HCT116 (cell line): ENCODE data around the gene CAMK2D. TPM values are rescaled to one million over a fixed set of nuclear protein-coding genes. Genes with fewer than 3 reads are reported as not detected.

Experiments used
- ATAC-seq: fragments of 200-7000 bp; cut with Tn5 transposase; 2 replicates; pipeline ENCODE4 v1.9.1; 2020; ENCODE audit warnings: mild to moderate bottlenecking, moderate library complexity
- BruUV-seq: library from RNA; stranded (reverse); fragments of 400-500 nt; replicated peaks from 2 replicates; lab custom pipeline; 2021; lab: Mats Ljungman, UMichigan
- CTCF ChIA-PET: fragments of 300-600 bp; sonication (Branson Sonifier 250); formaldehyde crosslinking; loops from one replicate; lab custom pipeline; 2021; ENCODE audit warnings: antibody characterized with exemption; lab: Charles Lee
- POLR2A ChIA-PET: fragments of 300-600, 350-600 bp; sonication (Branson Sonifier 250); formaldehyde crosslinking; loops from one replicate; lab custom pipeline; 2021; ENCODE audit warnings: antibody characterized with exemption; lab: Charles Lee
- RAD21 ChIA-PET, 2 experiments: fragments of 300-600 bp; sonication (Branson Sonifier 250); formaldehyde crosslinking; loops; one replicate each; lab custom pipeline; 2023; ENCODE audit warnings: low total read pairs in 2 of 2; ENCODE audit not compliant: uncharacterized antibody in 2 of 2, unreplicated experiment in 2 of 2, low non-redundant PET in 1 of 2; lab: Charles Lee
- DNase-seq: peaks from one replicate; pipeline ENCODE4 v3.0.0-alpha.2; 2010; ENCODE audit warnings: low read depth, low spot score
- H2AFZ ChIP-seq: fragments of 200-600 bp; shearing (Covaris generic), sonication (generic); 2 replicates; pipeline ENCODE4 v1.6.1; 2017; ENCODE audit warnings: low read depth, mixed run types, mixed read lengths, antibody characterized with exemption, low read length; ENCODE audit not compliant: poor library complexity, severe bottlenecking
- H3K27ac ChIP-seq: 2 replicates; pipeline ENCODE4 v1.5.1; 2012; ENCODE audit warnings: low read depth, low read length
- H3K27me3 ChIP-seq: fragments of 200-600 bp; sonication (generic); 2 replicates; pipeline ENCODE4 v1.6.1; 2016; ENCODE audit warnings: mixed run types, low read length, mixed read lengths; ENCODE audit not compliant: insufficient read depth
- H3K36me3 ChIP-seq, 2 experiments: fragments of 200-500 bp in 1 of 2; fragments of 200-600 bp in 1 of 2; sonication (Bioruptor generic) in 1 of 2; sonication (generic) in 1 of 2; 2 replicates each; pipeline versions ENCODE4 v1.5.1 to v1.6.1; 2014 to 2016; ENCODE audit warnings: low read length in 2 of 2, inconsistent platforms in 1 of 2, mixed read lengths in 1 of 2, mixed run types in 1 of 2; ENCODE audit not compliant: insufficient read depth in 2 of 2, control insufficient read depth in 1 of 2
- H3K4me1 ChIP-seq, 2 experiments: fragments of 200-600 bp in 1 of 2; sonication (generic) in 1 of 2; 2 replicates each; pipeline versions ENCODE4 v1.5.1 to v1.6.1; 2012 to 2017; ENCODE audit warnings: low read length in 2 of 2, inconsistent platforms in 1 of 2, mild to moderate bottlenecking in 1 of 2, mixed read lengths in 1 of 2, mixed run types in 1 of 2, moderate library complexity in 1 of 2; ENCODE audit not compliant: insufficient read depth in 2 of 2, control insufficient read depth in 1 of 2
- H3K4me2 ChIP-seq: fragments of 200-600 bp; sonication (generic); 2 replicates; pipeline ENCODE4 v1.6.1; 2017; ENCODE audit warnings: mixed run types, low read length, mixed read lengths
- H3K4me3 ChIP-seq, 2 experiments: fragments of 200-600 bp in 1 of 2; sonication (generic) in 1 of 2; replicated peaks in 1 of 2; 2 replicates each; pipeline ENCODE4 v1.5.1; 2011 to 2016; ENCODE audit warnings: low read length in 2 of 2, control low read depth in 1 of 2, low read depth in 1 of 2, mild to moderate bottlenecking in 1 of 2, mixed read lengths in 1 of 2, mixed run types in 1 of 2
- H3K79me2 ChIP-seq: fragments of 200-600 bp; sonication (generic); 2 replicates; pipeline ENCODE4 v1.6.1; 2017; ENCODE audit warnings: mild to moderate bottlenecking, mixed run types, low read length, moderate library complexity, mixed read lengths; ENCODE audit not compliant: insufficient read depth
- H3K9ac ChIP-seq: fragments of 200-600 bp; sonication (generic); 2 replicates; pipeline ENCODE4 v1.6.1; 2016; ENCODE audit warnings: low read length, mixed read lengths
- H3K9me2 ChIP-seq: fragments of 200-600 bp; sonication (generic), shearing (Covaris generic); 2 replicates; pipeline ENCODE4 v1.6.1; 2017; ENCODE audit warnings: mixed run types, mild to moderate bottlenecking, moderate library complexity; ENCODE audit not compliant: insufficient read depth
- H3K9me3 ChIP-seq, 2 experiments: fragments of 200-500 bp in 1 of 2; fragments of 200-600 bp in 1 of 2; sonication (Bioruptor generic) in 1 of 2; sonication (generic) in 1 of 2; 2 replicates each; pipeline ENCODE4 v1.6.1; 2014 to 2017; ENCODE audit warnings: low read length in 2 of 2, mixed read lengths in 2 of 2, inconsistent platforms in 1 of 2, low read depth in 1 of 2, mild to moderate bottlenecking in 1 of 2, mixed run types in 1 of 2, moderate library complexity in 1 of 2; ENCODE audit not compliant: control insufficient read depth in 1 of 2, insufficient read depth in 1 of 2
- H4K20me1 ChIP-seq: fragments of 200-600 bp; sonication (generic), shearing (Covaris generic); 2 replicates; pipeline ENCODE4 v1.6.1; 2017; ENCODE audit warnings: mixed run types, mild to moderate bottlenecking, moderate library complexity; ENCODE audit not compliant: insufficient read depth
- ATF3 ChIP-seq: IDR thresholded peaks from 2 replicates; pipeline ENCODE4 v1.6.1; 2012
- CBX3 ChIP-seq: IDR thresholded peaks from 2 replicates; pipeline ENCODE4 v1.6.1; 2012; ENCODE audit warnings: low read depth
- CEBPB ChIP-seq: IDR thresholded peaks from 2 replicates; pipeline ENCODE4 v1.6.1; 2012; ENCODE audit warnings: low read depth
- JUND ChIP-seq: IDR thresholded peaks from 2 replicates; pipeline ENCODE4 v1.6.1; 2012
- RAD21 ChIP-seq: IDR thresholded peaks from 2 replicates; pipeline ENCODE4 v1.6.1; 2012; ENCODE audit warnings: low read depth, mild to moderate bottlenecking
- SRF ChIP-seq: IDR thresholded peaks from 2 replicates; pipeline ENCODE4 v1.6.1; 2012; ENCODE audit warnings: low read depth
- YY1 ChIP-seq: IDR thresholded peaks from 2 replicates; pipeline ENCODE4 v1.6.1; 2011; ENCODE audit warnings: low read length, low read depth, moderate library complexity, mild to moderate bottlenecking; ENCODE audit not compliant: insufficient replicate concordance; ENCODE audit errors: extremely low read depth
- ZNF274 ChIP-seq: fragments of 200-500 bp; sonication (Bioruptor generic); IDR thresholded peaks from 2 replicates; pipeline ENCODE4 v1.6.1; 2014; ENCODE audit warnings: mild to moderate bottlenecking, low read depth, low read length, inconsistent platforms
- intact Hi-C: fragments of 100-400 bp; cut with micrococcal nuclease; formaldehyde crosslinking; loops from 2 replicates; pipeline ENCODE4 v1.10.0; 2022
- total RNA-seq: library from RNA; stranded (reverse); gene quantifications from one replicate; pipeline ENCODE4 v1.2.1, GENCODE V29; 2021; ENCODE audit not compliant: unreplicated experiment
- TF ChIP-seq, protein P1 (sequence below): IDR thresholded peaks from 2 replicates; pipeline ENCODE4 v1.6.1; 2012

The CAMK2D gene
- total RNA-seq, 1 experiment from 2014 or later: 67.0 TPM

GRCh38 chr4:113471146-113471860, 290.2 kb downstream of the CAMK2D start:
- H3K36me3 ChIP-seq: no peaks in the 10 kb centered on the region
- POLR2A ChIA-PET: no interaction called here
- no peak overlapping the region for H3K27ac ChIP-seq
- intact Hi-C loops: no loop called here
- ATAC-seq (no peak), DNase-seq (no peak)
- H3K9ac ChIP-seq: no peak overlapping the region
- peaks cover 0 to 3% of the 10 kb centered on the region in 2 experiments; a peak in 1 of 4 replicates for H3K9me3 ChIP-seq
- H3K4me2 ChIP-seq: no peak overlapping the region
- H3K4me3 ChIP-seq: no peak overlapping the region
- TF ChIP-seq YY1 (no peak), ZNF274 (no peak), ATF3 (no peak), CBX3 (no peak), SRF (no peak), JUND (no peak)
- TF ChIP-seq, protein P1, sequence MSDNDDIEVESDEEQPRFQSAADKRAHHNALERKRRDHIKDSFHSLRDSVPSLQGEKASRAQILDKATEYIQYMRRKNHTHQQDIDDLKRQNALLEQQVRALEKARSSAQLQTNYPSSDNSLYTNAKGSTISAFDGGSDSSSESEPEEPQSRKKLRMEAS: no peak
- no peaks in the 10 kb centered on the region for H4K20me1 ChIP-seq
- no peaks in the 10 kb centered on the region for H3K79me2 ChIP-seq
- BruUV-seq: no TSS peak
- no peak overlapping the region for H2AFZ ChIP-seq
- no peaks in the 10 kb centered on the region for H3K27me3 ChIP-seq
- peaks cover 57 to 89% of the 10 kb centered on the region in 2 experiments for H3K4me1 ChIP-seq
- RAD21 ChIA-PET: no interaction called here
- CTCF ChIA-PET: no interaction called here
- H3K9me2 ChIP-seq: no peaks in the 10 kb centered on the region

DNA sequence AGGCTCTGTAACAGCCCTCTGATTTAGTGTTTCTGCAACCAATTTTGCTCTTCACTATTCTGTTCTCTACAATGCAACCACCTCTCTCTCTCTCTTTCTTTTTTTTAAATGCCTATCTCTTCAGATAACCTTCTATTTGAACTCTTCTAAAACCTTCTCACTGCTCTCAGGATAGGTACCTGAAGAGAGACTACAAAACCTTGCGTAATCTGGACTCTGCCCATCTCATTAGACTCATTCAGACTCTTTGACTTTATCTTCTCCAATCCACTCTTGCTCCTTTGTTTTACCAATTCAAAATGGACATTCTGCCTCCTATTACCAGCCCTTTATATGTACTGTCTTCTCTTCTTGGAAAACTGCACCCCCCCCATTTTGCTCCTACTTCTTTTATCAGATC, 291.6 kb downstream of the CAMK2D start:
- TF ChIP-seq RAD21 (no peak), CEBPB (peak; percentile 51)
- ATAC-seq (no peak), DNase-seq (no peak)
- RAD21 ChIA-PET: no interaction called here
- POLR2A ChIA-PET: no interaction called here
- Histone ChIP-seq H3K36me3 (no peaks in the 10 kb centered on the region), H3K27me3 (no peaks in the 10 kb centered on the region), H3K4me3 (no peak overlapping the region), H3K79me2 (no peaks in the 10 kb centered on the region), H3K9ac (no peak overlapping the region), H3K9me2 (no peaks in the 10 kb centered on the region), H3K9me3 (no peaks in the 10 kb centered on the region), H4K20me1 (no peaks in the 10 kb centered on the region), H2AFZ (no peak overlapping the region), H3K4me2 (0 out of 2 replicates have a peak overlapping the region, but pooled peaks have one; percentile 73), H3K27ac (peak overlapping the region; percentile 71), H3K4me1 (peaks cover 63 to 86% of the 10 kb centered on the region in 2 experiments)
- intact Hi-C loops: loop anchor here (5.0 kb wide), 1 partner anchor 292 kb away; the partner anchor contains the start of gene CAMK2D
- CTCF ChIA-PET: no interaction called here
- no TSS peak for BruUV-seq
